ENCODE measurements around the gene PHTF1. TPM values are rescaled to one million over a fixed set of nuclear protein-coding genes. Genes with fewer than 3 reads are reported as not detected.

Gene PHTF1
- total and polyA plus RNA-seq, 2 donors (not counting 1 experiment from before 2014, with no cell fraction given), result 3.6 to 18.5 TPM

GRCh38 chr1:113670650-113671049 is 88.6 kb downstream of the PHTF1 start:
- no peak overlapping the region for H3K27ac Mint-ChIP-seq
- no peaks in the 10 kb centered on the region for H3K27me3 Mint-ChIP-seq
- no peak overlapping the region for H3K4me2 ChIP-seq (replicated peaks; ENCODE audit: low read depth, low read length, poor library complexity, severe bottlenecking)
- POLR2A ChIA-PET, result no interaction called here
- H4K20me1 ChIP-seq (ENCODE audit: control insufficient read depth, insufficient read depth, low read length, poor library complexity, severe bottlenecking), result no peaks in the 10 kb centered on the region
- H3K4me1 ChIP-seq (ENCODE audit: control insufficient read depth in 2 of 2, insufficient read depth in 2 of 2, low read length in 2 of 2), result no peaks in the 10 kb centered on the region
- no peak overlapping the region for H3K4me3 Mint-ChIP-seq
- no peaks in the 10 kb centered on the region for H3K27me3 ChIP-seq (replicated peaks in 1 of 4; ENCODE audit: control extremely low read depth in 1 of 4, control insufficient read depth in 3 of 4, insufficient read depth in 4 of 4, low read length in 3 of 4)
- H3K9ac ChIP-seq (ENCODE audit: low read length), result no peak overlapping the region
- WGBS (ENCODE audit: insufficient coverage), result no CpG with 5 or more reads among the region's 1 CpG
- DNase-seq (no peak), ATAC-seq (ENCODE audit: low read depth) (no peak)
- no peaks in the 10 kb centered on the region for H3K79me2 ChIP-seq (ENCODE audit: control insufficient read depth, insufficient read depth, low read length)
- H3K4me1 Mint-ChIP-seq, result no peaks in the 10 kb centered on the region
- H3K9me3 ChIP-seq (ENCODE audit: control extremely low read depth in 1 of 3, control insufficient read depth in 2 of 3, insufficient read depth in 1 of 3, low read length in 2 of 3), result no peaks in the 10 kb centered on the region
- H3K27ac ChIP-seq (ENCODE audit: low read length in 2 of 2), result no peak overlapping the region
- intact Hi-C loops (cut with micrococcal nuclease), result no loop called here
- no peaks in the 10 kb centered on the region for H3K9me3 Mint-ChIP-seq (ENCODE audit: insufficient read depth)
- no peak overlapping the region for H3K4me3 ChIP-seq (ENCODE audit: control extremely low read depth in 1 of 5, extremely low read depth in 1 of 5, insufficient read depth in 1 of 5, low read depth in 2 of 5, low read length in 4 of 5)
- no peaks in the 10 kb centered on the region for H3K36me3 ChIP-seq (replicated peaks in 1 of 2; ENCODE audit: control extremely low read depth in 1 of 2, control insufficient read depth in 1 of 2, extremely low read depth in 1 of 2, insufficient read depth in 2 of 2, low read length in 1 of 2)
- CTCF ChIA-PET, result no interaction called here
- H2AFZ ChIP-seq (ENCODE audit: insufficient read depth, low read depth, low read length, poor library complexity, severe bottlenecking), result no peak overlapping the region
- TF ChIP-seq CTCF (IDR thresholded peaks at IDR 0.05) (no peak), EZH2 (IDR thresholded peaks at IDR 0.05; ENCODE audit: borderline replicate concordance, insufficient read depth, low read depth, low read length, poor library complexity, severe bottlenecking) (no peak)

GRCh38 chr1:113669988-113670387 is 89.3 kb downstream of the PHTF1 start:
- Mint-ChIP-seq H3K4me3 (no peak overlapping the region), H3K27me3 (no peaks in the 10 kb centered on the region), H3K27ac (no peak overlapping the region), H3K9me3 (ENCODE audit: insufficient read depth) (no peaks in the 10 kb centered on the region), H3K4me1 (no peaks in the 10 kb centered on the region)
- ATAC-seq (ENCODE audit: low read depth), result no peak
- H3K9me3 ChIP-seq (ENCODE audit: control extremely low read depth in 1 of 3, control insufficient read depth in 2 of 3, insufficient read depth in 1 of 3, low read length in 2 of 3), result no peaks in the 10 kb centered on the region
- intact Hi-C loops (cut with micrococcal nuclease), result no loop called here
- H3K4me3 ChIP-seq (ENCODE audit: control extremely low read depth in 1 of 5, extremely low read depth in 1 of 5, insufficient read depth in 1 of 5, low read depth in 2 of 5, low read length in 4 of 5), result no peak overlapping the region
- no peaks in the 10 kb centered on the region for H3K79me2 ChIP-seq (ENCODE audit: control insufficient read depth, insufficient read depth, low read length)
- H3K9ac ChIP-seq (ENCODE audit: low read length), result no peak overlapping the region
- WGBS (ENCODE audit: insufficient coverage), result 67% methylated on average over 1 of the region's 1 CpG
- no peak overlapping the region for H3K4me2 ChIP-seq (replicated peaks; ENCODE audit: low read depth, low read length, poor library complexity, severe bottlenecking)
- no peak for DNase-seq
- no peaks in the 10 kb centered on the region for H3K27me3 ChIP-seq (replicated peaks in 1 of 4; ENCODE audit: control extremely low read depth in 1 of 4, control insufficient read depth in 3 of 4, insufficient read depth in 4 of 4, low read length in 3 of 4)
- no peaks in the 10 kb centered on the region for H3K36me3 ChIP-seq (replicated peaks in 1 of 2; ENCODE audit: control extremely low read depth in 1 of 2, control insufficient read depth in 1 of 2, extremely low read depth in 1 of 2, insufficient read depth in 2 of 2, low read length in 1 of 2)
- ChIA-PET CTCF (no interaction called here), POLR2A (no interaction called here)
- no peak overlapping the region for H2AFZ ChIP-seq (ENCODE audit: insufficient read depth, low read depth, low read length, poor library complexity, severe bottlenecking)
- no peaks in the 10 kb centered on the region for H4K20me1 ChIP-seq (ENCODE audit: control insufficient read depth, insufficient read depth, low read length, poor library complexity, severe bottlenecking)
- H3K27ac ChIP-seq (ENCODE audit: low read length in 2 of 2), result no peak overlapping the region
- no peaks in the 10 kb centered on the region for H3K4me1 ChIP-seq (ENCODE audit: control insufficient read depth in 2 of 2, insufficient read depth in 2 of 2, low read length in 2 of 2)
- TF ChIP-seq CTCF (IDR thresholded peaks at IDR 0.05) (no peak), EZH2 (IDR thresholded peaks at IDR 0.05; ENCODE audit: borderline replicate concordance, insufficient read depth, low read depth, low read length, poor library complexity, severe bottlenecking) (no peak)
